GM08714 (cell line): ENCODE data around the gene RBM33.

Source experiments
- H3K4me3 ChIP-seq: fragments of 200-500 bp; sonication (Bioruptor generic); 2 replicates; pipeline ENCODE4 v1.5.1; 2014; ENCODE audit warnings: mild to moderate bottlenecking, low read length, inconsistent platforms
- ZNF274 ChIP-seq: IDR thresholded peaks from 2 replicates; pipeline ENCODE4 v1.6.1; 2012; ENCODE audit warnings: mild to moderate bottlenecking, low read depth, low read length

Gene RBM33

DNA sequence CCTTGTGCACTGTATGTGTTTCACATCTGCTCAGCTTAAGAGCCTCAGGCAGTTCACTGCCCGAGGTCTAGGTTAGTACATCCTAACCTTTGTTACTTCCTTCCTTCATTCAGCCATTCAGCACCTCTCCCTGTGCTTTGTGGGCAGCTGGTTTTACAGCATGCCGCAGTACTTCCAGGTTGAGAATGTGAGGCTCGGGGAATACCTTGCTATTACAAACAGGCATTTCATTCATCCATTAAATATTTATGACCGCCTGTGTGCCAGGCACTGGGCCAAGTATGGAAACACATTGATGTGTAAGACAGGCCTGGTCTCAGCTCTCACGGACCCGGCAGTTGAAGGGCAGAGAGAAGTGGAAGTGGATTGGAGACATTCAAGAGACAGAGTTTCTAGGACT lies 85.4 kb downstream of the RBM33 start:
- H3K4me3 ChIP-seq = no peak overlapping the region
- no peak for TF ChIP-seq ZNF274

- no peak for TF ChIP-seq ZNF274
- H3K4me3 ChIP-seq = no peak overlapping the region
Observed at GRCh38 chr7:155731380-155731779, 86.9 kb downstream of the RBM33 start.

DNA sequence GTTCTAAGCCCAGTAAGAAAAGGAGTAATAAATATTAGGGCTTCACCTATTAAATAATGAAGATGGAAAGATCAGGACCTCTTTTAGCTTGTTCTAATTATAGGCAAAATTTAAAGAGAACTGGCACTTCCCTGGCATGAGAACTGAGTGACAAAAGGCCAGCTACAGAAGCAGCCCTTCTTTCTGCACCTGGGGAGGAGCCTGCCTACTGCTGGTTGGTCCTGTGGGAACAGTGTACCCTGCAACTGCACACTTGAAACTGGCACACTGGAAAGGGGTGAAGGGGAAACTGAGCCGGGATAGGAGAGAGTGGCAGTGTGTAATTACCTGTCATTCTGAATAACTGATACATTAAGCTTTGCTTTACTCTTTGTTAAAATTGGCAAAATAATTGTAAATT lies 87.4 kb downstream of the RBM33 start:
- no peak for TF ChIP-seq ZNF274
- H3K4me3 ChIP-seq = no peak overlapping the region

GRCh38 chr7:155732286-155732685 lies 87.8 kb downstream of the RBM33 start:
- H3K4me3 ChIP-seq = no peak overlapping the region
- no peak for TF ChIP-seq ZNF274

DNA sequence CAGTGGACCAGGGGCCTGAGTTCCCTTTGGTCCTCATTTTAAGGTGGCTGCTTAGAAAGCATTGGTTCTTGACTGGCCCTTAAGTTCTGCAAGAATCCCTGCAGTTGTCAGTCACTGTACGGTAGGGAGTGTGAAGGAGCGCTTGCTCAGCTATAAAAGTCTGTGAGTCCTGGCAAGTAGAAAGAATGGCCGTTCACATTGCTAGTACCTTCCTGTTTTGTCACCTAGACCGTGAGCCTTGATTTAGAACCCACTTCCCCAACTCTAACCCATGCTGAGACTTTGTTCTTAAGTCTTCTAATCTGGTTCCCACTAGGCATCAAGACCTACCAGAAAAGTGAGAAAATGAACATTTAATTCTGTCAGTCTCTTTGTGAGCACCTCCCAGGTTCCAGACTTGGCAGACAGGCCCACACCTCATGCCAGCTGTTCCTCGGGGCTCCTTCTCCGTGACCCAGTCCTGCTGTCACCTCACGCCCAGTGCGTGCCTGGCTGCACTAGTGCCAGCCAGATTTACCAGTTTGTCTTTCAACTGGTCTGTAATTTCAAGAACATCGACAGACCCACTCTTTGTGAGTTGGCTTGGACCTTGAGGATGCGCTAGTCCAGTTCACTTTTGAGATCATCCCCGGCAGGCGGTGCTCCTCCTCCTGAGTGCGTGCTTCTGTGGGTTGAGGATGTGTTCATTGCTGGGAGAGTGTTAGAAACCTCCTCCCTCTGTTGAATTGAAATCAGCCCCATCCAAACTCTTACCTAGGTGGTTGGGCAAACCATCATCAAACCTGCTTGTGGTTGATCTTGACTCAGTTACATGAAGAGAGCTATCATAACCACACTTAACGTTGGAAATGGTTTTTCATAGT lies 89.4 kb downstream of the RBM33 start:
- H3K4me3 ChIP-seq = no peak overlapping the region
- TF ChIP-seq ZNF274 = no peak

GRCh38 chr7:155734445-155734809 lies 90.0 kb downstream of the RBM33 start:
- no peak for TF ChIP-seq ZNF274
- no peak overlapping the region for H3K4me3 ChIP-seq

- H3K4me3 ChIP-seq = no peak overlapping the region
- no peak for TF ChIP-seq ZNF274
Observed at GRCh38 chr7:155735442-155736115, 91.1 kb downstream of the RBM33 start.

DNA sequence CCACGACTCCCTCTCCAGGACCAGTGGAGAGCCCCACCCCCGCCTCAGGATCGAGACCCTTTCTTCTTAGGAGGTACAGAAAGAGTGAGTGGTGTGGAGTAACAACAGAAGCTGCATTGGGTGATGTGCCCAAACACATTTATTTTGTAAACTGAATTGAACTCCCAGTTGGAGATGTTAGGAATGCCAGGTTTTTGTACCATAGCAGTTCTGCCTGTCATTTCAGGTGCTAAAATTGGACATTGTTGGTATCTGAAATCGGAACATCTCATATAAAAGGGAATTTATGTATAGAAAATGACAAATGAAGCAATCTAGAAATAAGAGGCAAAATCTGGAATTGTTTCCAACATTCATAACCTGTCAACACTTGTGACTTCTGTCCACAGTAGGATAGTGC lies 93.1 kb downstream of the RBM33 start:
- TF ChIP-seq ZNF274 = no peak
- H3K4me3 ChIP-seq = no peak overlapping the region

GRCh38 chr7:155738104-155738503 lies 93.6 kb downstream of the RBM33 start:
- no peak for TF ChIP-seq ZNF274
- no peak overlapping the region for H3K4me3 ChIP-seq

DNA sequence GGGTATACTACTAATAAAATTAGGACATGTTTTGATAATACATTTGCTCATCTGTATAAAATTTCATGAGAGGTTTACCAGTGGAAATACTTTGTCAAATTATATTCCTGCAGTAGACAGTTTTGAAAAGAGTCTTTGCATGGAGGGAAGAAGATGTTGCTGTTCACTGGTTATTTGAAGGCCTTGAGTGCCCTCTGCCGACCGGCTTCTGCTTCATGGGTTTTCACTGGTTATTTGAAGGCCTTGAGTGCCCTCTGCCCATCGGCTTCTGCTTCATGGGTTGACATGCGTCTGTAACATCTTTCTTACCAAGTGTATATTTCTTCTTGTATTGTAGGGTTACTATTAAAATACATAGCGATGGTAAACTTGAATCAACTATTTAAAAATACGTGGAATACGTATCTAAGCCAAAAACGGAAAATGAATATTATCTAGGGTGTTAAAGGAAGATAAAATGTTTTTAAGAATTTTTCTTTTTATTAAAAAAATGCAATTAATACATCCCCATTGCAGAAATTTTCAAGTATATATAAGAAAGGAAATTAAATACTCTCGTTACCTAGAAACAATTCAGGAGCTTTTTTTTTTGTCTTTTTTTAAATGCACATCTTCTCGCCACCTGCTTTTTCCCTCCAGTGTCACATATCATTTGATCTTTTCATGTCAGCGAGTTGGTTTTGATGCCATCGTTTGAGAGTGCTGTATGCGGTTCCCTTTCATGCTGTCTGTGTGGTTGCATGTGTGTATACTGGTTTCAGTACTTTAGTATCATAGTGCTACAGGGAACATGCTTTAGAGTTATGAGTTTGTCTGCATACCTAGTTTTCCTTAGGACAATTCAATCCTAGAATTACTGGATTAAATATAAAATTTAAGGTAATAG lies 94.4 kb downstream of the RBM33 start:
- TF ChIP-seq ZNF274 = no peak
- H3K4me3 ChIP-seq = no peak overlapping the region

- no peak overlapping the region for H3K4me3 ChIP-seq
- TF ChIP-seq ZNF274 = no peak
Observed at GRCh38 chr7:155739538-155740143, 95.2 kb downstream of the RBM33 start.

- no peak for TF ChIP-seq ZNF274
- no peak overlapping the region for H3K4me3 ChIP-seq
Observed at GRCh38 chr7:155741082-155741481, 96.6 kb downstream of the RBM33 start.

- H3K4me3 ChIP-seq = no peak overlapping the region
- TF ChIP-seq ZNF274 = no peak
Observed at GRCh38 chr7:155741805-155742204, 97.3 kb downstream of the RBM33 start.

DNA sequence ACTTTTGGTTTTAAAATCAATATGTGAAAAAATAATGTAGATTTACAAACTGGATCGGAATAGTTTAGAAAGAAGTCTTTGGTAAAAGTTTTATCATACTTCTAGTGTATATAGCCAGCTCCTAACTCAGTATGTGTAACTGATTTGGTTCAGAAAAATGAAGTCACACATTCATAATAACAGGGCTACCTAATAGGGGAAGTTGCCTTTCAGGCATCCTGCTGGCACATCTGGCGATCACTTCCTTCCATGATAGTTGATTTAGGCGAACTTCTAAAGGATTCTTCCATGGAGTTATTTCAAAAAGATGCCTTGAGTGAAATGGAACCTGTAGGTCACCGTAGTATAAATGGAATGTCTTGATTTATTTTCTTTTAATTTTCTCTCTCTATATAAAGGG lies 98.7 kb downstream of the RBM33 start:
- no peak for TF ChIP-seq ZNF274
- H3K4me3 ChIP-seq = no peak overlapping the region
